ENCODE data around the gene MISP.
A peak's percentile ranks its signal among the peaks of the same experiment; 100 is the strongest.

Gene MISP

GRCh38 chr19:746956-747355 is 4.0 kb upstream of the MISP start:
- DNase-seq (ENCODE audit: low read depth in 2 of 2): no peak

GRCh38 chr19:747432-748273 is 3.3 kb upstream of the MISP start:
- DNase-seq (ENCODE audit: low read depth in 2 of 2): no peak

DNA sequence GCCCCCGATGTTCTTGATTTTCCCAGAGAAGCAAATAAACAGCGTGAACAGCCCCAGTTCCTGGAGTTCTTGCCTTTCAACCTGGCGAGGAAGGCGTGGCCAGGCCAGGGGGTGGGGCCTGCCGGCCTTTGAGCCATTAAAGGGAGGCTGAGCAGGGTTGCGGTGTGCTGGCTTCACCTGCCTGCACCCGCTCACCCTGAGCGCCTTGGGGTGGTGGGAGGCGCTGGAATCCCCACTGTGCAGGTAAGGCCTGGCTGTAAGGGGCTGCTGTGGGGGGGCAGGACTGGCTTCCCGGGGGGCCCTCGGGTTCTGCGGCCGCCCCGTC is 2.7 kb upstream of the MISP start:
- DNase-seq (ENCODE audit: low read depth in 2 of 2): no peak

- DNase-seq (ENCODE audit: low read depth in 2 of 2): no peak
Observed at GRCh38 chr19:749811-750210, 1.1 kb upstream of the MISP start.

DNA sequence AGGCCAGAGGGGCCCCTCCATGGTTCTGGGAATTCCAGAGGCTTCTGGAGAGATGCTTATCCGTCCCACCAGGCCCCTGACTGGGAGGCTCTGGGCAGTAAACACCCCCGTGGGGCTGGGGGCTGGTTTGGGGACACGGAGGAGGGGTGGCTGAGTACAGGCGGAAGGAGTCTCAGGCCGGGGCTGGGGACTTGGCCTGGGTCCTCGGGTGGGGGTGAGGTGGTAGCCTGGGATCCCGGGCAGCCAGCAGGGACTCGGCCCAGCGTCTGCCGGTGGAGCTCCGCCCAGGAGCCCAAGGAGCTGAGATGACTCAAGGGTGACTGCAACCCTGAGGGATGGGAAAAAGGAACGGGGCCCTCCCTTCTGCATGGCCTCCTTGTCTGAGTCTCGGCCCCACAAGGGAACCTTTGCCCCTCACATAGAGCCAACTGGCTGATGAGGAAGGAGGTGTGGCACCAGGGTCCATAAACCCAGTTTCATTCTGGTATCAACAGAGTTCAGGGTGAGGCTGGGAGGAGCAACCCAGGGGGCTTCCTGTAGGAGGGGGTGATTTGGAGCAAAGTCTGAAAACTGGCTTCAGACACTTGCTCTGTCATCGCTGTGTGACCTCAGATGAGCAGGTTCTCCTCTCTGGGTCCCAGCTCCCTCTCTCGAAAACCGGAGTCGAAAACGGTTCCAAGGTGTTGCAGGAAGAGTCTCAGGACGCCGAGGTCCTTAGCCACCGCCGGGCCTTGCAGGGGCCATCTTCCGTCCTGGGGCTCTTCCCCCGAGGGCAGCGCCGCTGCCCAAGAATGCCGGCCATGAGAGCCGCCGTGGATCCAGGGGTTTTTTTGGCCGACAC is 809 bp downstream of the MISP start:
- DNase-seq (ENCODE audit: low read depth in 2 of 2): no peak

DNA sequence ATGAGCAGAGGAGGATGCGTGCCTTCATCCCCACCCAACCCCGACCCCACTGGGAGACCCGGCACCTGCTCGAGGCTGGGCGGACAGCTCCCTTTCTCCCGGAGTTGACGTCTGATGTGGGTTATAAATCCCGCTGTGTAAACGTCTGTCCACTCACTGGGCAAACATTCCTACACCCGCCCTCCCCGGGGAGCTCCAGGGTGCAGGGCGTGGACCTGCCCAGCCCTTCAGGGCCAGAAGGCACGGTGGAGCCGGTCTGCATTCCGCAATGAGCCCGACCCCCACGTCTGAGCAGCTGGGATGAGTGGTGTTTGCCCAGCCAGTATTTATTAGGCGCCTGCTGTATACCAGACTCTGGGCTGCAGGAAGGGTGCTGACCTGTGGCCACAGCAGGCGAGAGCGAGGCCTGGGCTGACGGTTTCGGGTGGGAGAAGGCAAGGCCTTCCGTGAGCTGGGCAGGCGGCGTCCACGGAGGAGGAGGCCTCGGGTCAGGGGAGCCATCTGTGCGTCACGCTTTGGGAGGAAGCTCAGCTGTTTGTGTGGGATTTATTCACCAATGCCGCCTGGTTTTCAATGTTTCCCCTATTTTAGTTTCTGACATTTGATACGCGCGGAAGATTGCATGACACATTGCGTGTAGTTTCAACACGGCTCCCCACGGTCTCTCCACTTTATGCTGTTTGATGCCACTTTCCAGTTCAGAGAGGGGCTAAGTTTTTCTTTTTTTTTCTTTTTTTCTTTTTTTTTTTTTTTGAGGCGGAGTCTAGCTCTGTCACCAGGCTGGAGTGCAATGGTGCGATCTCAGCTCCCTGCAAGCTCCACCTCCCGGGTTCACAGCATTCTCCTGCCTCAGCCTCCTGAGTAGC is 2.0 kb downstream of the MISP start:
- DNase-seq (ENCODE audit: low read depth in 2 of 2): no peak

DNA sequence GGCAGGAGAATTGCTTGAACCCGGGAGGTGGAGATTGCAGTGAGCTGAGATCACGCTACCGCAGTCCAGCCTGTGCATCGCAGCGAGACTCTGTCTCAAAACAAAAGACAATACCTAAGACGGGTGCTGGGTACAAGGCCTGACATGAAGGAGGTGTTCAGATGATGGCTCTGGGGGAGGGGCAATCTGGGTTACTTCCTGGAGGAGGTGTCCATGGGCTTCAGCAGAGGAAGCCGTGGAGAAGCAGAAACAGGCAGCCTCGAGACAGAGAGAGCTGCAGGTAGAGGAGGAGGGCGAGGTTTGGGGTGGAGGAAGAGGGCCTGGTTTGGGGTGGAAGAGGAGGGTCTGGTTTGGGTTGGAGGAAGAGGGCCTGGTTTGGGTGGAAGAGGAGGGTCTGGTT is 3.6 kb downstream of the MISP start:
- no peak for DNase-seq (ENCODE audit: low read depth in 2 of 2)

DNA sequence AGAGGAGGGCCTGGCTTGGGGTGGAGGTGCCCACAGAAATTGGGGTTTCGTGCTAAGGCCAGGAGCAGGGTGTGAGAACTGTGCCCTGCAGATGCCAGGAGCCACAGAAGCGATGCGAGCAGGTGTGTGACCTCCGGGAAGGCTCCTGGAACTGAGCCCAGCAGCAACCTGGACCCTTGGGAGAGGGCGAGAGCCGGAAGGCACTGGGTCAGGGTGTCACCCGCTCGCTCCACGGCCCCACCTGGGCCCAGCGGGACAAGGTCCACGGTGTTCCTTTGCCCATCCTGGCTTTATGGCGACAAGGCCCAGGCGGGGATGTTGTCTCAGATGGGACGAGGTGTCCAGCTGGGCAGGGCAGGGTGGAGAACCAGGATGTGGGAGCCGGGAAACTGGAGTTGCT is 4.2 kb downstream of the MISP start:
- no peak for DNase-seq (ENCODE audit: low read depth in 2 of 2)

DNA sequence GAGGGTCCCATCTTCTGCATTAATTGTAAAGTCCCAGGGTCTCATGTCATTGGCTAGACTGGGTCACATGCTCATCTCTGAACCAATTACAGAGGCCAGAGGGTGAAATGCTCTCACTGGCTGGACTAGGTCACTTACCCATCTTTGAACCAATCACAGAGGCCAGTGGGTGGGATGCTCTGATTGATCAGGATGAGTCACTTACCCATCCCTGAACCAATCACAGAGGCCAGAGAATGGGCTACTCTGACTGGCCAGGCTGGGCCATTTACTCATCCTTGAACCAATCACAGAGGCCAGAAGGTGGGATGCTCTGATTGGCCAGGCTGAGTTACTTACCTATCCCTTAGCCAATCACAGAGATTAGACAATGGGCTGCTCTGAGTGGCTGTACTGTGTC is 5.3 kb downstream of the MISP start:
- DNase-seq (ENCODE audit: low read depth in 2 of 2): peak; percentile 20 to 51

GRCh38 chr19:756821-757688 is 6.1 kb downstream of the MISP start:
- DNase-seq (ENCODE audit: low read depth in 2 of 2): no peak

GRCh38 chr19:757811-758668 is 7.1 kb downstream of the MISP start:
- DNase-seq (ENCODE audit: low read depth in 2 of 2): no peak

DNA sequence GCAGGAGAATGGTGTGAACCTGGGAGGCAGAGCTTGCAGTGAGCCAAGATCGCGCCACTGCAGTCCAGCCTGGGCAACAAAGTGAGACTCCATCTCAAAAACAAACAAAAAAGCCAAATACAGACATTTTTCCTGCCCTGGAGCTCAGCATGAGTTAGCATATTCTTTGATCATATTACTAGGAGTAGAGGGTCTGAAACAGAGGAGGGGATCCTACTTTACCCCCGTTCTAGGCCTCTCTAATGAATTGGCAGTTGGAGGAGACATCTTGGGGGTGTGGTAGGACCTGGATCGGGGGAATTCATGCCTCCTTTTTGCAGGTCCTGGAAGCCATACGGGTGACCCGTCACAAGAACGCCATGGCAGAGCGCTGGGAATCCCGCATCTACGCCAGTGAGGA is 12.3 kb downstream of the MISP start:
- no peak for DNase-seq (ENCODE audit: low read depth in 2 of 2)

- no peak for DNase-seq (ENCODE audit: low read depth in 2 of 2)
Observed at GRCh38 chr19:763869-764268, 13.0 kb downstream of the MISP start.

- no peak for DNase-seq (ENCODE audit: low read depth in 2 of 2)
Observed at GRCh38 chr19:764301-764700, 13.4 kb downstream of the MISP start.

DNA sequence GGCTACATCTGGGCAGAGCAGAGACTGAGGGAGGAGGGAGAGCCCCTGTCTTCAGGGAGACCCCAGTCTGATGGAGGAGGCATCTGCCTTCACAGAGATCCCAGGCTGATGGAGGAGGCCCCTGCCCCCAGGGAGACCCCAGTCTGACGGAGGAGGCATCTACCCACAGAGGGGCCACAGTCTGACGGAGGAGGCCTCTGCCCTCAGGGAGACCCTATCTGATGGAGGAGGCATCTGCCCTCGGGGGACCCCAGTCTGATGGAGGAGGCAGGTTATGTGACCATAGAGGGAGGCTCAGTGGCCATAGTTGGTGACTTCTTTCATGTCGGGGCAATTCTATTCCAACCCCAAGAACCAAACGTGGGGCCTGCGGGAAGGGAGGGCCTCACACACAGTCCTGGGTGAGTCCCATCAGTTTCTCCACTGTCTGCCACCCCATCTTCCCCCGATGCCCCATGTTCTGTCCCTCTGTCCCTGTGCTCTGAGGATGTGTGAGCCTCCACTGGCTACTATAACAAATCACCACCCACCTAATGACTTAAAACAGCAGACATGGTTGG is 14.3 kb downstream of the MISP start:
- DNase-seq (ENCODE audit: low read depth in 2 of 2): no peak

- DNase-seq (ENCODE audit: low read depth in 2 of 2): no peak
Observed at GRCh38 chr19:768424-768823, 17.5 kb downstream of the MISP start.

DNA sequence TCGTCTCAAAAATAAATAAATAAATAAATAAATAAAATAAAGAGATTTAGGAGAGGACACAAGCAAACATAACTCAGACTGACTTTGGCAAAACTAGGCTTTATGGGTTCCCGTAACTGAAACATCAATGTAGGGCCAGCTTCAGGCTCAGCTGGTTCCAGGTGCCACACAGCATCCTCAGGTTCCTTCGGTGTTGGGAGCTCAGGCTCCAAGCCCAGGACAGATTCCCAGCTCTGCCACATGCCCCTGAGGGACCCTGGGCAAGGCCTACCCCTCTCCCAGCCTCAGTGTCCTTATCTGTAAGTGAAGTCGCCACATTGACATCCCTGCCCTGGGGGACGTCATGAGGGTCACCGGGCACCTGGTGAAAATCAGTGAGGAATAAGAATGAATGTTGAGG is 18.7 kb downstream of the MISP start:
- no peak for DNase-seq (ENCODE audit: low read depth in 2 of 2)

- DNase-seq (ENCODE audit: low read depth in 2 of 2): no peak
Observed at GRCh38 chr19:771332-771785, 20.4 kb downstream of the MISP start.

- DNase-seq (ENCODE audit: low read depth in 2 of 2): no peak
Observed at GRCh38 chr19:772063-772462, 21.2 kb downstream of the MISP start.
